GM12875 (cell line): ENCODE data around the gene TSPAN33.

Experiments used
- H3K4me3 ChIP-seq: one replicate; pipeline ENCODE4 v1.5.1; 2011; ENCODE audit warnings: low read depth, low read length, control low read depth
- TF ChIP-seq, protein P1 (sequence below): IDR thresholded peaks from 2 replicates; pipeline ENCODE4 v1.5.1; 2011; ENCODE audit warnings: low read depth, mild to moderate bottlenecking, control low read depth, inconsistent platforms, low read length, moderate library complexity, borderline replicate concordance; ENCODE audit not compliant: insufficient read depth

Gene TSPAN33

DNA sequence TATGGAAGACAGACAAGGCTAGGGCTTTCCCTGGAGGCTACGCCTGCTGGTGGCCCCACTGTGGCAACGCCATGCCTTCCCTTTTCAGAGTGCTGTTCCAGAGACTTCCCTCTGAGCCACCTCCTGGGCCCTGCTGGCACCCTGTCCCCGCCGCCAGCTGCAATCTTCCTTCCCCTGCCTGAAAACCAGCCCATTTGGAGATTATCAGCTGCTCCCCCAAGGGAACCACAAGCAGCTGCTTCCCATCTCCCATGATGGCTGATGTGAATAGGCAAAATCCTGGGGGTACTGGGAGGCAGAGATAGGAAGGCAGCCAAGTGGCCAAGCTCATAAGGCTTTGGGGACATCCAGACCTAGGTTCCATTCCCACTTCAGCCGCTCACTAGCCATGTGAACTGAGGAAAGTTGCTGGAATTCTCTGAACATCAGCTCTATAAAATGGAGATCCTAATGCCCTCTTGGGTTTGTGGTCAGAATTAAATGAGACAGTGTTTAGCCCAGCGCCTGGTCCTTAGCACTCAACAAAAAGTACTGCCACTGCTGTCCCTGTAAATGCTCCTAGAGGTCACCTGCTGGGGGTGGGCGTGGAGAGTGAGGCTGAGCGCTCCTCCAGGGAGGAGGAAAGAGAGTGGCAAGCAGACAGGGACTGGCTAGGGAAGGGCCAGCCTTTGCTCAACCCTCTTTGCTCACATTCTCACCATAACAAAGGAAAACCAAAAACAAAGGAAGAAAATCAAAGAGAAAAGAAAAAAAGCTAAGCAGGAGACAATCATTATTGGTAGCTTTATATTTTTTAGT lies 5.9 kb downstream of the TSPAN33 start:
- H3K4me3 ChIP-seq: no peak overlapping the region
- TF ChIP-seq, protein P1, sequence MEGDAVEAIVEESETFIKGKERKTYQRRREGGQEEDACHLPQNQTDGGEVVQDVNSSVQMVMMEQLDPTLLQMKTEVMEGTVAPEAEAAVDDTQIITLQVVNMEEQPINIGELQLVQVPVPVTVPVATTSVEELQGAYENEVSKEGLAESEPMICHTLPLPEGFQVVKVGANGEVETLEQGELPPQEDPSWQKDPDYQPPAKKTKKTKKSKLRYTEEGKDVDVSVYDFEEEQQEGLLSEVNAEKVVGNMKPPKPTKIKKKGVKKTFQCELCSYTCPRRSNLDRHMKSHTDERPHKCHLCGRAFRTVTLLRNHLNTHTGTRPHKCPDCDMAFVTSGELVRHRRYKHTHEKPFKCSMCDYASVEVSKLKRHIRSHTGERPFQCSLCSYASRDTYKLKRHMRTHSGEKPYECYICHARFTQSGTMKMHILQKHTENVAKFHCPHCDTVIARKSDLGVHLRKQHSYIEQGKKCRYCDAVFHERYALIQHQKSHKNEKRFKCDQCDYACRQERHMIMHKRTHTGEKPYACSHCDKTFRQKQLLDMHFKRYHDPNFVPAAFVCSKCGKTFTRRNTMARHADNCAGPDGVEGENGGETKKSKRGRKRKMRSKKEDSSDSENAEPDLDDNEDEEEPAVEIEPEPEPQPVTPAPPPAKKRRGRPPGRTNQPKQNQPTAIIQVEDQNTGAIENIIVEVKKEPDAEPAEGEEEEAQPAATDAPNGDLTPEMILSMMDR: no peak

DNA sequence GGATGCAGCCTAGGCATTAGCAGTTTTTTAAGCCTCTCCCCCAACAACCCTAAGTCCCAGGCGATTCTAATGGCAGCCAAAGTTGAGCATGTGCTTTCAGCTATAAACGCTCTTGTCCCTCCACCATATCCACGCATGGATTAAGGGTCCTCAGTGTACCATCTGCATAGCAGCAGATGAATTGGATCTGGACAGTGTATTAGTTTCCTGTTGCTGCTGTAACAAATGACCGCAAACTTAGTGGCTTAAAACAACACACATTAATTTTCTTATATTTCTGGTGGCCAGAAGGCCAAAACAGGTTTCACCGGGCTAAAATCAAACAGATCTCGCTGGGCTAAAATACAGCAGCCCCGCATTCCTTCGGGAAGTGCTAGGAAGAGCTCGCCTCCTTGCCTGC lies 13.1 kb downstream of the TSPAN33 start:
- H3K4me3 ChIP-seq: no peak overlapping the region
- TF ChIP-seq, protein P1: no peak

GRCh38 chr7:129159539-129159938 lies 15.0 kb downstream of the TSPAN33 start:
- TF ChIP-seq, protein P1: no peak
- H3K4me3 ChIP-seq: no peak overlapping the region

DNA sequence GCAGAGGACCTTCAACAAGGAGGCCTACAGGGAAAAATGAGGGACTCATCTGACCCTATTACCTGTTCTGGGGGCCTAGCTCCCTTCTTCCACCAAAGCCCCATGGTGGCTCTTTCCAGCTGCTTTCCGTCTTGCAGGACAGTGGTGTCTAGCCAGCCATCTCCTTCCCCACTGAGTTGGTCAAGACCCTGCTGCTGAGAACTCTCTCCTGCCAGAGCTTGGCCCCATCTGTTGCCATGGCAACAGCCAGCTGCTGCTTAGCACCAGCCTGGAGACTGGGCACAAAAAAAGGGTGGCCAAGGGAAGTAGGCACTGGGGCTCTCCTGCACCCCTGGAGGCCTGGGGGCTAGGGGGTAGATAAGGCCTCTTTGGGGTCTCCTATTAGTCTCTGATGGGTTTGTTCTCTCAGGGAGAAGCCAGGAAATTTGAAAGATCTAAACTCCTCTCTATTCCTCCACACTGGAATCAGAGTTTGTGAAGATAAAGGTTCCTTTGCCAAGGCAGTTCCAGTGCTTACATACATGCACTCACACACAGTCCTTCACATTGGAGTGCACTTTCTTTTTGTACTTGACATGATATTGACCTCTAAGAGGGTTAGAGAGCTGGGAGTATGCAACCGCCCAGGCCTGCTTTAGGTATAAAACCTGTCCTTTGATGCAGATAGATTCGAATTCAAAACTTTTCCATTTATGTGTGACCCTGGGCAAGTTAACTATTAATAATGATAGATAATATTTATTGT lies 15.8 kb downstream of the TSPAN33 start:
- TF ChIP-seq, protein P1: no peak
- H3K4me3 ChIP-seq: no peak overlapping the region

DNA sequence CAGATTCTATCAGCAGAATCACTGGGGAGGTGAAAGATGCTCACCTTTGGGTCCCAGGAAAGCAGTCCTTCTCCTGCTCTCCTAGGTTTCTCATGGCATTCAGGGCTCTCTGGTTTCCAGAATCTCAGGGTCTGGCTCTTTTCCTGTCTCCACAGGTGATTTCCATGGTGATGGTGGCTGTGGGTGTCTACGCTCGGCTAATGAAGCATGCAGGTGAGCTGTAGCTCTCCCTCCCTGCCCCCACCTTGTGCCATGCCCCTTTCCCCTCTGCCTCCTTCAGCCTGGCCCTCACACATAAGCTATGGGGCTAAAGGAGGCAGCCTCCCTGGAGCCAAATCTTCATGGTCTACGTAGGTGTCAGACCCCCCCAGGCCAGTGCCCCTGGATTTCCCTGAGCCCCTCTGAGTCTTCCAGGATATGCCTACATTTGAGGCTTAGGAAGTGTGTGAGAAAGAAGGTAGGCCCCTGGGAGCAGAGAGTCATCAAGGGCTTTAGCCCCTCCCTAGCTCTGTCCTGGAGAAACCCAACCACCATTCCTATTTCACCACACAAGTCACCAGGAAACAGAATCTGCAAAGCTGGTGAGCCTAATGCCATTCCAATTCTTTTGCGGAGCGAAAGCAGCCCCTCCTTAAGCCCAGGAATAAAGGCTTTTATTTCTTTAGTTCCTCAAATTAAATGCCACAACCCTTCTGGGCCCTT lies 17.2 kb downstream of the TSPAN33 start:
- TF ChIP-seq, protein P1: no peak
- no peak overlapping the region for H3K4me3 ChIP-seq

DNA sequence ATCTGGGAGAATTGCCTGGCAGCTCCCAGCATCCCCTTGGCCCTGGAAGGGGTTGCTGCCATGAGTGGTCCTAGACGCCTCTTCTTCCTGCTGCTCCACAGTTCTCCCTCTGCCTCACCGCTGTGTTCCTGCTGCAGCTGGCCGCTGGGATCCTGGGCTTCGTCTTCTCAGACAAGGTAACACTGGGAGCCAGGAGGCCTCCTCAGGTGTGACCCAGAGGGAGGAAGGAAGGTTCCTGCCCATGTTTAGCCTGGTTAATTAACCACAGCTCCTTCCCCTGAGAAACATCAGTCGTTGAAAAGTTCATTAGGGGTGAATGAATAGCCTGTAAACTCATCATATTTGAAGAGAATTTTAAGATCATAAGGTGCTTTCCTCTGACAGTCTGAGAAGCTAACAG lies 18.2 kb downstream of the TSPAN33 start:
- TF ChIP-seq, protein P1: no peak
- H3K4me3 ChIP-seq: no peak overlapping the region
